ENCODE results near the gene EVC2. TPM values are rescaled to one million over a fixed set of nuclear protein-coding genes. Genes with fewer than 3 reads are reported as not detected.

EVC2 gene
- total RNA-seq, 1 experiment from 2014 or later, result 6.0 TPM

DNA sequence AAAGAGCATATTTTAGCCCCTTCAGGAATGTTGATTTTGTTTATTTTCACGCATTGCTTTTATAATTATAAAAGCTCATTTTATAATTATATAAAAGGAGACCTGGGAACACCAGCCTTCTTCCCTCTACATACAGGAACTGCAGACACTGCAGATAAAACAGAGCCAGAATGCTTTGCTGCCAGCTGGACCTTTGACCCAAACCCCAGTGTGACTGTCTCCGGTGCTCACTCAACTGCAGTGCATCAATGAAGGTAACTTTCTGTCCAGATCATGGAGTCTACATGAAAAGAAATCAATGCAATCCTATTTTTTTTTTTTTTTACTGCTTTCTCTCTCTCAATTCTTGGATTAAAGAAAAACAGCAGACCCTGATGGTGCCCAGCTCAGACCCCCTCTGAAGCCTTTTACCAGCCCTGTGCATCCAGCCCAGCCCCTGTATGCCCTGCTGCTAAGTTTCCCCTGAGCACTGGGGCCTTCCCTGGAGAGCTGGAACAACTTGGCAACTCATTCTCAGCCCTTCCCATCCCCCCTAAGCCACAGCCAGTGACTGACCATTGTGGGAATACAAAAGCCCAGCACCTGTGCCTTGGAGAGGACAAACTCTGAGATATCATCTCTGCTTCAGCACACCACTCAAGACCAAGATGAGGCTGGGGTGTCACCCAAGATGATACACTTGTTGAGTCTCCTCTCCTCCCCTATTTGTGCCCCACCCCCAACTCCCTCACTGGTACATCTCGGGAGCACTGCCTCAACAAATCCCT lies 182.1 kb downstream of the EVC2 start:
- TF ChIP-seq, protein P1, sequence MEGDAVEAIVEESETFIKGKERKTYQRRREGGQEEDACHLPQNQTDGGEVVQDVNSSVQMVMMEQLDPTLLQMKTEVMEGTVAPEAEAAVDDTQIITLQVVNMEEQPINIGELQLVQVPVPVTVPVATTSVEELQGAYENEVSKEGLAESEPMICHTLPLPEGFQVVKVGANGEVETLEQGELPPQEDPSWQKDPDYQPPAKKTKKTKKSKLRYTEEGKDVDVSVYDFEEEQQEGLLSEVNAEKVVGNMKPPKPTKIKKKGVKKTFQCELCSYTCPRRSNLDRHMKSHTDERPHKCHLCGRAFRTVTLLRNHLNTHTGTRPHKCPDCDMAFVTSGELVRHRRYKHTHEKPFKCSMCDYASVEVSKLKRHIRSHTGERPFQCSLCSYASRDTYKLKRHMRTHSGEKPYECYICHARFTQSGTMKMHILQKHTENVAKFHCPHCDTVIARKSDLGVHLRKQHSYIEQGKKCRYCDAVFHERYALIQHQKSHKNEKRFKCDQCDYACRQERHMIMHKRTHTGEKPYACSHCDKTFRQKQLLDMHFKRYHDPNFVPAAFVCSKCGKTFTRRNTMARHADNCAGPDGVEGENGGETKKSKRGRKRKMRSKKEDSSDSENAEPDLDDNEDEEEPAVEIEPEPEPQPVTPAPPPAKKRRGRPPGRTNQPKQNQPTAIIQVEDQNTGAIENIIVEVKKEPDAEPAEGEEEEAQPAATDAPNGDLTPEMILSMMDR (conservative IDR thresholded peaks at IDR 0.05; ENCODE audit: low read depth, low read length), result no peak
- no peak for TF ChIP-seq EZH2 (IDR thresholded peaks at IDR 0.05; ENCODE audit: borderline replicate concordance, low read depth, low read length, poor library complexity, severe bottlenecking)
- BruUV-seq (replicated peaks), result no TSS peak
- H3K36me3 ChIP-seq (ENCODE audit: insufficient read depth, low read length, poor library complexity, severe bottlenecking), result no peaks in the 10 kb centered on the region

DNA sequence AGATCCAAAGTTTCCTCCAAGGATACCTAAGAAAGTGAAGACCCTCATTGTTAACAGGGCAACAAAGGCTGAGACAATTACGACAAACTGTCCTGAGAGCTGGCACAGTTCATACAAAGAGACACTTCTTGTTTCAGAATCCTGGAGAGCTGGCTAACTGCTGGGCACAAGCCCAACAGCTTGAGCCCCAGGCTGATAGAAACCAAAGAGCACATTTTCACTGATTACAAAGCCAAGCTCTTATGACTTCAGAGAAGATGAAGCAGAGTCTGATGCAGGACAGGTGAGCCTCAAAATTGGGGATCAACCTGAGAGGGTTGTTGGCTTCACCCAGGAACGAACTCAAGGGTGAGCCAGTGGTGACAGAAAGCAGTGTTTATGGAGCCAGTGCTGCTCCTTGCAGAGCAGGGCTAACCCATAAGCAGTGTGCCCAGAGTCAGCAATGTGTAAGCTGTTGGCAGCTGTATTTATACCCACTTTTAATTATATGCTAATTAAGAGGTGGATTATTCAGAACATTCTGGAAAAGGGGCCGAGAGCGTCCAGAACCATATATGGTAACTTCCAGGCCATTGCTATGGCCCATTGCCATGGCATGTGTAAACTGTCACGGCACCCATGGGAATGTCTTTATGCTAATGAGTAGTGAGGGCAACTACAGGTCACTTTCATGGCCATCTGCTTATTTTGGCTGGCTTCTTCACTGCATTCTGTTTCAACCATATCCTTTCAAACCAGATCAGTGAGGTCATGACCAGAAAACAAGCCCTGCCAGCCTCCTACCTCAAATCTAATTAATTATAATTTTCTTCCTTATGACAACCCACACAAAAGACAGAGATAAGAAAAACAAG lies 183.7 kb downstream of the EVC2 start:
- no peaks in the 10 kb centered on the region for H3K36me3 ChIP-seq (ENCODE audit: insufficient read depth, low read length, poor library complexity, severe bottlenecking)
- no TSS peak for BruUV-seq (replicated peaks)
- no peak overlapping the region for H3K4me3 ChIP-seq (ENCODE audit: low read depth, low read length, poor library complexity, severe bottlenecking)
- H3K4me1 ChIP-seq (ENCODE audit: insufficient read depth, low read length, poor library complexity, severe bottlenecking), result no peaks in the 10 kb centered on the region
- H3K27ac ChIP-seq (ENCODE audit: low read depth, low read length, poor library complexity, severe bottlenecking), result no peak overlapping the region
- intact Hi-C loops (cut with micrococcal nuclease; ENCODE audit: unreplicated experiment), result no loop called here
- CTCF ChIA-PET, result no interaction called here
- TF ChIP-seq, protein P1 (conservative IDR thresholded peaks at IDR 0.05; ENCODE audit: low read depth, low read length), result no peak
- no peak for TF ChIP-seq EZH2 (IDR thresholded peaks at IDR 0.05; ENCODE audit: borderline replicate concordance, low read depth, low read length, poor library complexity, severe bottlenecking)
- no peaks in the 10 kb centered on the region for H3K27me3 ChIP-seq (replicated peaks; ENCODE audit: insufficient read depth, low read depth, low read length, poor library complexity)
- POLR2A ChIA-PET (ENCODE audit: low non-redundant PET), result no interaction called here
- H3K9me3 ChIP-seq (ENCODE audit: low read depth, low read length, poor library complexity, severe bottlenecking), result no peaks in the 10 kb centered on the region
- DNase-seq (ENCODE audit: low spot score), result peak; percentile 12

More for the DNA sequence above, 182.1 kb downstream of the EVC2 start:
- H3K27ac ChIP-seq (ENCODE audit: low read depth, low read length, poor library complexity, severe bottlenecking), result no peak overlapping the region
- no peak overlapping the region for H3K4me3 ChIP-seq (ENCODE audit: low read depth, low read length, poor library complexity, severe bottlenecking)
- no peaks in the 10 kb centered on the region for H3K27me3 ChIP-seq (replicated peaks; ENCODE audit: insufficient read depth, low read depth, low read length, poor library complexity)
- ChIA-PET CTCF (no interaction called here), POLR2A (ENCODE audit: low non-redundant PET) (no interaction called here)
- H3K9me3 ChIP-seq (ENCODE audit: low read depth, low read length, poor library complexity, severe bottlenecking), result no peaks in the 10 kb centered on the region
- no peak for DNase-seq (ENCODE audit: low spot score)
- H3K4me1 ChIP-seq (ENCODE audit: insufficient read depth, low read length, poor library complexity, severe bottlenecking), result no peaks in the 10 kb centered on the region
- intact Hi-C loops (cut with micrococcal nuclease; ENCODE audit: unreplicated experiment), result no loop called here

DNA sequence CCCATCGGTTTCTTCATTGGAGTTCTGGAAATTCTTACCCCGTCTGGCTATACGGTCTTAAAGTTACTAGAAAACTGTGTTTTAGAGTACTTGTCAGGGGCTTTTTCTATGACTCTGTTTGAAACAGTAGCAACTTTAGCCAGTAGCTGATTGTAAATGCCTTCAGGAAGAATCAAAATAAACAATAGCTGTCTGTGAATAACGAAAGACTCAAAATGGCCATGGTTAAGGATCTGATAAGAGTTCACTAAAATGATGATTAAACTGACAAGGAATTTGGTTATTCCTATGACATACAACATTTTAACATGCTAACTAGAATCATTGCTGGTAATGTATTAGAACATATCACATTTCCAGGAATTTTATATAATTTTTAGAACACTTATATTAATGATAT lies 191.0 kb downstream of the EVC2 start:
- no peaks in the 10 kb centered on the region for H3K36me3 ChIP-seq (ENCODE audit: insufficient read depth, low read length, poor library complexity, severe bottlenecking)
- H3K4me3 ChIP-seq (ENCODE audit: low read depth, low read length, poor library complexity, severe bottlenecking), result no peak overlapping the region
- no peaks in the 10 kb centered on the region for H3K27me3 ChIP-seq (replicated peaks; ENCODE audit: insufficient read depth, low read depth, low read length, poor library complexity)
- intact Hi-C loops (cut with micrococcal nuclease; ENCODE audit: unreplicated experiment), result no loop called here
- ChIA-PET CTCF (no interaction called here), POLR2A (ENCODE audit: low non-redundant PET) (no interaction called here)
- no peaks in the 10 kb centered on the region for H3K9me3 ChIP-seq (ENCODE audit: low read depth, low read length, poor library complexity, severe bottlenecking)
- H3K4me1 ChIP-seq (ENCODE audit: insufficient read depth, low read length, poor library complexity, severe bottlenecking), result no peaks in the 10 kb centered on the region
- no peak for DNase-seq (ENCODE audit: low spot score)
- no TSS peak for BruUV-seq (replicated peaks)
- H3K27ac ChIP-seq (ENCODE audit: low read depth, low read length, poor library complexity, severe bottlenecking), result no peak overlapping the region
- TF ChIP-seq, protein P1 (conservative IDR thresholded peaks at IDR 0.05; ENCODE audit: low read depth, low read length), result no peak
- TF ChIP-seq EZH2 (IDR thresholded peaks at IDR 0.05; ENCODE audit: borderline replicate concordance, low read depth, low read length, poor library complexity, severe bottlenecking), result no peak
